DMS153 (cell line): ENCODE data around the gene TOR1A.
A peak's percentile ranks its signal among the peaks of the same experiment; 100 is the strongest.

ENCODE experiments used
- DNase-seq: peaks from one replicate; lab custom pipeline; 2025; lab: John Stamatoyannopoulos, UW

The TOR1A gene, protein sequence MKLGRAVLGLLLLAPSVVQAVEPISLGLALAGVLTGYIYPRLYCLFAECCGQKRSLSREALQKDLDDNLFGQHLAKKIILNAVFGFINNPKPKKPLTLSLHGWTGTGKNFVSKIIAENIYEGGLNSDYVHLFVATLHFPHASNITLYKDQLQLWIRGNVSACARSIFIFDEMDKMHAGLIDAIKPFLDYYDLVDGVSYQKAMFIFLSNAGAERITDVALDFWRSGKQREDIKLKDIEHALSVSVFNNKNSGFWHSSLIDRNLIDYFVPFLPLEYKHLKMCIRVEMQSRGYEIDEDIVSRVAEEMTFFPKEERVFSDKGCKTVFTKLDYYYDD

DNA sequence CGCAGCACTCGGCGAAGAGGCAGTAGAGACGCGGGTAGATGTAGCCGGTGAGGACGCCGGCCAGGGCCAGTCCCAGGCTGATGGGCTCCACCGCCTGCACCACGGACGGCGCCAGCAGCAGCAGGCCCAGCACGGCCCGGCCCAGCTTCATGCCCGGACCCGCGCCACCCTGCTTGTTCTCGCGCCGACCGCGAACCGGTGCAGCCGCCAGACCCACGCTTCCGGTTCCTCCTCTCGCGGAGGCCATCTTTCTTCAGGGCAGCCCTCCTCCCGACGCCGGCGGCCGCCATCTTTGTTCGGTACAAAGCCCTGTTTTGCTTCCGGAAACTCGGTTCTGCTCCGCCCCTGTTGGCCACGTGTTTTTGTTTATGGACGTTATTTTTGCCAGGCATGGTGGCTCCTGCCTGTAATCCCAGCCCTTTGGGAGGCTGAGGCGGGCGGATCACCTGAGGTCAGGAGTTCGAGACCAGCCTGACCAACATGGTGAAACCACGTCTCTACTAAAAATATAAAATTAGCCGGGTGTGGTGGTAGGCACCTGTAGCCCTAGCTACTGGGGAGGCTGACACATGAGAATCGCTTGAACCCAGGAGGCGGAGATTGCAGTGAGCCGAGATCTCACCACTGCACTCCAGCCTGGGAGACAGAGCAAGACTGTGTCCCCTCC is at the start of gene TOR1A:
Gene TOR1A, minus strand, starts transcription at position 202 of the 667 bp plus-strand sequence. Its CDS starts 51 bp downstream, at position 151.
- peak; percentile 94 for DNase-seq

DNA sequence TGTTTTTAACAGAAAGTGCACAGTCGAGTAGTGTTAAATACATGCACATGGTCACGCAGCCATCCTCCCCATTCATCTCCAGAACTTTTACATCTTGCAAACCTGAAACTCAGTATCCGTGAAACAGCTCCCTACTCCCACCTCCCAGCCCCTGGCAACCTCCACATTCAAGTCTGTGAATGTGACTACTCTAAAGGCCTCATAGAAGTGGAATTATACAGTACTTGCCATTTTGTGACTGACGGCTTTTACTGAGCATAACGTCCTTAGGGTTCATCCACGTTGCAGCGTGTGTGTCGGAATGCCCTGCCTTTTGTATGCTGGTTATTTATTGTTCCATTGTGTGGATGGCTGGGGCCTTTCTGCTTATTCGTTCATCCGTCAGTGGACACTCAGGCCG is 47.1 kb upstream of the TOR1A start:
- no peak for DNase-seq

DNA sequence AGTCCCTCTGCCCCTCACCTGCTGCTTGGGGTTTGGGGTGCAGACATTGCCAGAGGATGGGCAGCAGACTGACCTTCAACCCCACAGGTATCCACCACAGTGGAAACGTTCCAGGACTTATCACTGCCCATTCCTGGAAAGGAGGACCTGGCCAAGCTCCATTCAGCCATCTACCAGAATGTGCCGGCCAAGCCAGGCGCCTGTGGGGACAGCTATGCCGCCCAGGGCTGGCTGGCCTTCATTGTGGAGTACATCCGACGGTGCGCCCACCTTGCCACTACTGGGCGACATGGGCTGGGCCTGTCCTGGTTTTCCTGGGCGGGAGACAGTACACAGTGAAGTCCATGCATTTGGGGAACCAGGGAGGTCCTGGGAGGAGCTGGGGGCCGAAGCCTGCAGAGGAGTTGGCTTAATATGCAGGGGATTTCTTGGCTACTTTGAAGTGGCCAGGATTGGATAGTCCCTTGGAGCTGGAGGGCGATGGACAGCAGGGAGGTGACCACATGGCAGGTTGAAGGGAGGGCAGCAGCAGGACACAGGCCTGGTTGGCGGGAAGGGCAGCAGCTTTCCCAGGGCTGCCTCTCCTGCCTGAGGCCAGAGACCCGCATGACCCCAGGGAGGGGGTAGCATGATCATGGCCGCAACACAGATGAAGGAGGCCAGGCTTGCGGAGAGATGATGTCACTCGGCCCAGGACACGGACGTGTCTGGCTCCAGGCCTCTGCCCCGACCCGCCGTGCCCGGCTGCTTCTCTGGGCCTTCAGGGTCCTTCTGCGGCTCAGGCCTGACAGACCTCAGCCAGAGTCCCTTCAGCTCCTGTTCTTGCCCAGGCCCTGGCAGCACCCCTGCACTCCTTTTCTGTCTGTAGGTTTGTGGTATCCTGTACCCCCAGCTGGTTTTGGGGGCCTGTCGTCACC is 45.9 kb upstream of the TOR1A start:
- no peak for DNase-seq

DNA sequence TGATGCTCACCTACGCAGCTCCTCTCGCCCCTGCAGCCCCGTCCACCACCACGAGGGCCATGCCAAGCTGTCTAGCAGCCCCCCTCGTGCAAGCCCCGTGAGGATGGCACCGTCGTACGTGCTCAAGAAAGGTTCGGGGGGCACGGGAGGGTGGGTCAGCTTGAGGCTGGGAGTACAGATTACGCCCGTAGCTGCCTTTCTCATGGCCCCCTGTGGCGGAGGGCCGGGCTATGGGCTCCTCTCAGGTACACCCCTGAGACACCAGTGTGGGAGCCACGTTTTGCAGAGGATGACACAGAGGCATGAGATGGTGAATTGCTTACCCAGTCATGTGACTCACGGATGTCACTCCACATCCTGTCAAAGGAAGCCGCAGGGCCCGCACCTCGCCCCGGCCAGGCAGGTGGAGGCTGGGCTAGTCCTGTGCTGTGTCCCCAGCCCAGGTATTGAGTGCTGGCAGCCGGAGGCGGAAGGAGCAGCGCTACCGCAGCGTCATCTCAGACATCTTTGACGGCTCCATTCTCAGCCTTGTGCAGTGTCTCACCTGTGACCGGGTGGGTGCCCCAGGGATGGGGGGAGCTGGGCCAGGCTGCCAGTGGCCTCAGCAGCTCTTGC is 45.0 kb upstream of the TOR1A start:
- DNase-seq: no peak

DNA sequence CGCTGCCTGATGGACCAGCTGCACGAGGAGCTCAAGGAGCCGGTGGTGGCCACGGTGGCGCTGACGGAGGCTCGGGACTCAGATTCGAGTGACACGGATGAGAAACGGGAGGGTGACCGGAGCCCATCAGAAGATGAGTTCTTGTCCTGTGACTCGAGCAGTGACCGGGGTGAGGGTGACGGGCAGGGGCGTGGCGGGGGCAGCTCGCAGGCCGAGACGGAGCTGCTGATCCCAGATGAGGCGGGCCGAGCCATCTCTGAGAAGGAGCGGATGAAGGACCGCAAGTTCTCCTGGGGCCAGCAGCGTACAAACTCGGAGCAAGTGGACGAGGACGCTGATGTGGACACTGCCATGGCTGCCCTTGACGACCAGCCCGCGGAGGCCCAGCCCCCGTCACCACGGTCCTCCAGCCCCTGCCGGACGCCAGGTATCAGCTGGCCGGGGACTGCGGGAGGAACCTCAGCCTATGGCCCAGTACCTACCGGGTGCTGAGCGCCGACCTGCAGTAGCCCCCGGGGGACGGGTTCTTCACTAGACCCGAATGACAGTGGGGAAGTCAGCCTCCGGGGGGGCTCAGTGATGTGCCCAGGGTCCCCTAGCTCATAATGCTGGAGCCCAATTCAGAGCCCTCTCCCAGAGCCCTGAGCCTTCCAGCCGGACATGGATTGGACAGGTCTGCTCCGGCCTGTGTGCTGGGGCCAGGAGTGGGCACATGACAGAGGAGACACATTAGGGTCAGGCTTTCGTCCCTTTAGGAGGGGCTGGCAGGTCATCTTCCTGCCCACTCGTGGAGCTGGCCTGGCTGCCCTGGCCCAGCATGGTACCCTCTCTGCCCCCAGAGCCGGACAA is 44.3 kb upstream of the TOR1A start:
- DNase-seq: no peak

DNA sequence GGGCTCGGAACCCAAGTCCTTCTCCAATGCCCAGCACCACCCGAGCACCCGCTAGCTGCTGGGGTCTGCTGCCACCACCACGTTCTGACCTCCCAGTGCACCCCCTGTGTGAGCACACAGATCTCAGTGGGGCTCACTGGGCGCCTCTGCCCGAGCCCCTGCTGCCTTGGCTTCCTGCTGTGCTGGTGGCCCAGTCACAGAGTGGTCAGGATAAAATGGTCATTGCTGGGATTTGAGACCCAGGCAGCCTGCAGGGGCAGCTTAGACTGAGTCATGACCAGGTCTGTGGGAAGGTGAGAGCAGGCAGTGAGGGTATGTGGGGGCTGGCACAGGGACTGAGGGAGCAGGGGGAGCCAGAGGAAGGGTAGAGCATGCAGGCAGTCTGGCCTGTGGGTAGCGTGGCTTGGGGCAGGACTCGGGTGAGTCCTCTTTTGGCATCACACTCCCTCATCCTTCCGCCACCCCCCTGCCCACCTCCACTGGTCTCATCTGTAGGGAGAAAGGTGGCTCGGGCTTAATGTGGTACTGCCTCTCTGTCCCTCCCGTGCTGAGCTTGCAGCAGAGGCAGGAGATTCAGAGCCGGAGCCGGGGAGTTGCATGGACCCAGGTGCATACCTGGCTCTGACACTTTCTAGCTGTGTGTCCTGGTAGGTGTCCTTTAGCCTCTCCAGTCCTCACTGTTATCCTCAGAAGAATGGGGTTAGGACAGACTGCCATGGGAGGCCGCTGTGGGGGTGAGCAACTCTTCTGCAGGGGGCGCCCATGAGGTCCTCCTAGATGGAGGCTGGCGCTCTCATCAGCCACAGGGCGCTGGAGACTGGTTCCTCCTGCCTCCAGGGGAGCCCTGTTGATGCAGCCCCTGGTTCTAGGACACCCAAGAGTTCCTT is 43.4 kb upstream of the TOR1A start:
- no peak for DNase-seq

DNA sequence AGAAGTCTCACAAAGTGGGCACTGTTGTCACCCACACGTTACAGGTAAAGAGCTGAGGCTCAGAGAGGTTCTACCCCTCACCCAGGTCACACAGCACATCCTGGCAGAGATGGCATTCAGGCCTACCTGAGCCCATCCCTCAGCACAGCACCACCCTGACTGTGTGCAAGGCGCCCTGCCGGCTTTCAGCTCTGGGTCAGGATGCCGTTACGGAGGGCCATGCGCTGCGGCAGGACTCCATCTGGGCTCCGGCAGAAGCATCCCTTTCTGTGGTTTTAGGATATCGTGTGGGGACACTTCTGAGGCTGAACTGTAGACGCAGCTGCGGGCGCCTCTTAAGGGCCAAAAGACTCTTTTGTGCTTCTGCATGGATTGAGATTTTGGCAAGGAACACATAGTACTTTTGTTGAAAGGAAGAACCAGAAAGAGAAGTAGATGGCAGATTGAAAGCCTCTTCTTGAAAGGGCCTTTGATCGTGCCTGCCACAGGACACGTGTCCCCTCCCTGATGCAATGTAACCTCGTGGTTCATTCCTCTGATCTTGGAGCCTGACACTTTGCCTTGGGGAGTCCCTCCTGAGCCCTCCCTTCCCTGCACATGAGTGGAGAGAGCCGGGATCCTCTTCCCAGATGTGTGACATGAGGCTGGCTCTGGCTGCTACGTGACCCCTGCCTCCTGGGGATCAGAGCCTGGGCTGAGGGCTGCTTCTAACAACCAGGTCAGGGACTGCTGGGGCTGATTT is 42.6 kb upstream of the TOR1A start:
- DNase-seq: no peak

DNA sequence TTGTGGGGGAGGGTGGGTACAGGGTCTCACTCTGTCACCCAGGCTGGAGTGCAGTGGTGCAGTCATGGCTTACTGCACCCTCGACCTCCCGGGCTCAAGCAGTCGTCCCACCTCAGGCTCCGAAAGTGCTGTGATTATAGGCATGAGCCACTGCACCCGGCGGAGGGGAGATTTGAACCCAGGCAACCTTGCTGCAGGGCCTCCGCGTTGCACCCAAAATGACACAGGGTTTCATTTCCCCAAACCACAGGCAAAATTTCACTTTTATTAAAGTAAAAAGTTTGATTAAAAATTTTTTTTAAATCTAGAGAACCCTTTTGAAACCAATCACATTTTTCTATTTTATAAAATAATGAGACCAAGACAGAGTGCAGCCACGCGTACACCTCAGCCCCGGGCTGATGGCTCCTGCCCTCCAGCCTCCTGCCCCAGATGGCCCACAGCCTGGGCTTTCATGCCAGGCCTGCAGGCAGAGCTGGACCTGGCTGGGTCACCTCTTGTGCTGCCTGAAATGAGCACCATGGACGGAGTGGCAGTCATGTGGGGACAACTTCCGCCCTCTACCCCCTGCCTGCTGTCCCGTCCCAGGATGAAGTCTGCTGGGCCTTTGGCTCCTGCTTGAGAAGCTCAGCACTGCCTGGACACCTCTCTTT is 41.9 kb upstream of the TOR1A start:
- DNase-seq: no peak

DNA sequence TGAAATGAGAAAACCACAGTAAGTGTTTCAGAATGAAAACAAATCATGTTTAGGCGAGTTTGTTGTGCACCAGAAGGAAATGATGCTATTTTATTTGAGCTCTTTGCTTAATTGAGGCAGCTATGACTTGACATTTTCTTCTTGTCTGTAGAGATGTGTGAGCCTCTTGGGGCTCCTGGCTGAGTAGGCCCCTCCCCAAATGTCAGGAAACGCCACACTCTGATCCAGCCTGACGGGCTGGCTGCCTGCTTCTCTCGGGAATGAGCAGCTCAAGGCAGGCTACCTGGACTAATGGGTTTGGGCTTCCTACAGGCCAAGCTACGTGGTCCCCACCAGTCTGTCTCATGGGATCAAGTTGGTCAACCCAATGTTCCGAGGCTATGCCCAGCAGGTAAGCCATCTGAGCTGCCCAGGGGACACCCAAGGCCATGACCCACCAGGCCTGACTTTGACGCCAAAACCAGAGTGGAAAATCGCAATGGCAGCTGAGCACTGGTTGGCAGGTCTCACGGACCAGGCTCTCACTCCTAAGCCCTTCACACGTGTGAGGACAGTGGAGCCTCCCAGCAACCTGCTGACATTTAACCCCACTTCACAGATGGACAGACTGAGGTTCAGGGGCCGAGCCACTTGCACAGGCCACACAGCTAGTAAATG is 41.2 kb upstream of the TOR1A start:
- DNase-seq: no peak

DNA sequence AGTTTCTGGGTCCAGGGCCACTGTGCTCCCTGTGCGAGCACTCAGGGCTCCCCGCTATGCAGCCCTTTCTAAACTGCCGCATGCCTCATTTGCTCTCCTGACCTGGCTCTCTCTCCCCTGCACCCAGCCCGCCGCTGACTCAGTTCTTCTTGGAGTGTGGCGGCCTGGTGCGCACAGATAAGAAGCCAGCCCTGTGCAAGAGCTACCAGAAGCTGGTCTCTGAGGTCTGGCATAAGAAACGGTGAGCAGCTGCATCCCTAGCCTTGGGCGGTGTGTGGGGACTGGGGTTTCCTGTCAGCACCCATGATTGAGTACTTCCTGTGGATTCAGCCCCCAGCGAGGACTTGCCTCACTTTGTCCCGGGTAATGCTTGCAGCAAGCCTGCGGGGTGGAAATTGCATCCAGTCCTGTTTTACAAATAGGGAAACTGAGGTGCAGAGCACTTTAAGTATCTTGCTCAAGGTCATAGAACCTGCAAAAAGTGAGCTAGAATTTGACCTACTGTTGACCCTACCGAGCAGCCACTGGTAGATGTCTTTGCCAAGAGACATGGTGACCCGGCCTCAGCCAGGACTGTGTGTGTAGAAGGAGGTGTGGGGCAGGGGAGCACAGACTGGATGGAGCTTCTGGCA is 39.2 kb upstream of the TOR1A start:
- DNase-seq: no peak

DNA sequence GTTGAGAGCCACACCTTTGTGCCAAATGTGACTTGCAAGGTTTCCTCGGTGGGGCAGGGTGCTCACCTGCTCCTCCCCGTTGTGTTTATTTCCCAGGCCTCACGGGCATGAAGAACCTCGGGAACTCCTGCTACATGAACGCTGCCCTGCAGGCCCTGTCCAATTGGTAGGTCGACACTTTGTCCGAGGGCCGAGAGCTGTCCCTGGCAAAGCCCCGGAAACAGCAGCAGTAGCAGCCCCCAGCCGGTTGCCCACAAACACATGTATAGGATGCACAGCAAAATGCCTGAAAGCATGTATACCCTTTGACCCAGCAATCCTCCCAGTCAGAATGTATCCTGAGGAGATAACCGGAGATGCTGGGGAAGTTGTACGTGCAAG is 37.5 kb upstream of the TOR1A start:
- no peak for DNase-seq

DNA sequence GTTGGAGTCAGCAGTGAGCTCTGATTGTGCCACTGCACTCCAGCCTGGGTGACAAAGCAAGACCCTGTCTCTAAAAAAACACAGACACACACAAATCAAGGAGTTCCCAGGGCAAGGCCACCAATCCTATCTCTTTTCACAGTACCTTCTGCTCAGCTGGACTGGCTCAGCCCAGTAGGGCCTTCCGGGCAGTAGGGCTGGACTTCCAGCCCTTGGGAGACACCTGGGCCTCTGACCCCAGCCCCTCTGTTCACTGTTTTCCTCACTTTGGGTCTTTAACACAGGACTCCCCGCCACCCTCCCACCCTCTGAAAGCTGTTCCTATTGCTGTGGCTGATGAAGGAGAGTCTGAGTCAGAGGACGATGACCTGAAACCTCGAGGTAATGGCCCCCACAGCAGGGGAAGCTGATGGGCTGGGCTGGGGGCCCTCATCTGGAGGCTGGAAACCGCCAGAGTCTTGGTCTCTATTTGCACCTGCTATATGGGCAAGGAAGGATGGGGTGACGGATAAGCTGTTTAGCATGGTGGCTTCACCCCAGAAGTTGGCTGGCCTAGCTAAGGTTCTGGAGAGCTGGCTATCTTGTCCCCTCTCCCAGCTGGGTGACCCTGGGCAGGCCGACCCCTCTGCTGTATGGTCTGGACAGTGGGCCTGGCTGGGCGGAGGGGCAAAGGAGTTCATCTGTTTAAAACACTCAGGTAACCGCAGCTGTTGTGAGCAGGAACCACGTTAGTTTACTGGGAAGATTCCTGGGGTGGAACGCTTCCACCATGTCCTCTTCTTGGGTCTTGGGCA is 36.9 kb upstream of the TOR1A start:
- no peak for DNase-seq

DNA sequence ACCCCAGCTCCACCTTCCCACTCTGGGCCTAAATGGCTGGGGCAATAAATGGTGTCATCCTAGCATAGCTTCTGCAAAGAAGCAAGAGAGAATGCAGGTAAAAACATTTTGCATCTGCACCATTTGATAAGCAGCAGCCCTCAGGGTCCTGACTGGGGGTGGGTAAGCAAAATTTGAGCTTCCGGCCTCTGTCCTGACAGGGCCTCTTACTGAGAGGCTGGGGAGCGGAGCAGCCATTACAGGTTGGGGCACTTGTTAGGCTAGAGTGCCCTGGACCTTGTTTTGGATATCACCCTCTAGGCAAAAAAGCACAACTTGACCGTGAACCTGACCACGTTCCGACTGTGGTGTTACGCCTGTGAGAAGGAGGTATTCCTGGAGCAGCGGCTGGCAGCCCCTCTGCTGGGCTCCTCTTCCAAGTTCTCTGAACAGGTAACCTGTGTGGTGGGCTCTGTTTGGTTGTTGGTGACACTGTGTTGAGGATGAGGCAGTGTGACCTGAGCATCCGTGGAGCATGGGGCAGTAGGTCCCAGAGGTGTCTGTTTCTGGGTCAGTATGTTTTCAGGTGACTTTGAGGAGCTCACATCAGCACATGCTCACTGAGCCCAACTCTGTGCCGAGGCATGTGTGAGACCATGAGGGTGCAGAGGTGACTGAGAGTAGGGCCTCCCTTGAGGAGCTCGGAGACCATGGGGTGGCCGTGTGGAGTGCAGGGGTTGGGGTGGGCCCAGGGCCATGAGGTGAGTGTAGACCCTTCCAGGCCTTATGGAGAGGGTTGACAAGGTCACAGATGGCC is 34.4 kb upstream of the TOR1A start:
- no peak for DNase-seq

DNA sequence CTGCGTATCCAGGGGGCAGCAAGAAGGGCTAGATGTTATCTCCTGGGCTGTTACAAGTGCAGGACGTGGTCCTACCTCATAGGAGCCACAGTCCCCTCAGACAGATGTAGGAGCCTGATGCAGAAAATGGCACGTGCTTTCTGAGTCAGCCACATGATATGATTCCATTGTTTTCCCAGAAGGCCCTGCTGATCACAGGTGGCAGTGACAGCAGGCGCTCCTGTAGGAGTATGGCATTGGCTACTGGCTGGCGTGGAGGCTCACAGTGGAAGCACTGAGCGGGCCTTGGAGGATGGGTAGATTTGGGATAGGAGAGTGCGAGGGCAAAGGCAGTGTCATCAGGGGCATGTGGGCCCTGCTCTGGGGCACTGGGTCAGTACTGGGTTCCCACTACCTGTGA is 33.3 kb upstream of the TOR1A start:
- no peak for DNase-seq

DNA sequence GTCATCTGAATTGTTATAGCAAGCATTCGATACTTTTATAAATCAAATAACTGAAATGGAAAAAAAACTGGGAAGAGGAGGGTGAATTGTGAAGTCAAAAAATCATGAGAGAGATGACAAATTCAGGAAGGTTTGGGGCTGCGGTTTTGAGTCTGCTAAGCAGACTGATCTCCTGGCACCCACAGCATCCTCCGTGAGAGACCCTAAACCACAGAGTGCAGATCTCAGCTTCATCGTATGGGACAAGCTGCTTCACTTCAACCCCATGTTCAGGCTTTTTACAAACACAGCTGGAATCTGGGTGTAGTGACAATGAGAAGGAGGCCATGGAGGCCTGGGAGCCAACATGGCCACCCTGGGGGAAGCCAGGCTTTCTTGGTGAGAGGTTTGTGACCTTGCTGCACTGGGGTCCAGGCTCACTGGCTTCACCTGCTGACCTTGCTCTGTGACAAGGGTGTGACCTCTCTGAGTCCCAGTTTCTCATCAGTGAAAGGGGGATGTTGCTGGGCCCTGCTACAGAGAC is 30.7 kb upstream of the TOR1A start:
- DNase-seq: no peak

DNA sequence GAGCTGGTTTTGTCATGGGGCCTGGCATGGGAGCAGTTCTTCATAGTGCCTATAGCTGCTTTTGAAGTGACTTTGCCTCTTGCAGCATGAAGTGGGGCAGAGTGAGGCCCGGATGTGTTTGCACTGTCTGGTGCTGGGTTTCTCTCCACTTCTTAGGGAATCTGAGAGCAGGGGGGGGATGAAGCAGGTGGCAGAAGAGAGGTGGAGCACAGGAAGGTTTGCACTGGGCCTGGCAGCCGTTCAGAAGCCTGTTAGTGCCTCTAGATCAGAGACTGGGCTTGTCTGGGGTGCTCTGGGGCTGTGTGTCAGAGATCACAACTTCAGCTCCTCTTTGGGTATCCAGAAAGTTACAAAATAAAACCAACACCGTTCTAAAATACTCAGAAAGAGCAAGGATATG is 29.7 kb upstream of the TOR1A start:
- DNase-seq: no peak
